ENCODE measurements around the gene VSX1.

The VSX1 gene

DNA sequence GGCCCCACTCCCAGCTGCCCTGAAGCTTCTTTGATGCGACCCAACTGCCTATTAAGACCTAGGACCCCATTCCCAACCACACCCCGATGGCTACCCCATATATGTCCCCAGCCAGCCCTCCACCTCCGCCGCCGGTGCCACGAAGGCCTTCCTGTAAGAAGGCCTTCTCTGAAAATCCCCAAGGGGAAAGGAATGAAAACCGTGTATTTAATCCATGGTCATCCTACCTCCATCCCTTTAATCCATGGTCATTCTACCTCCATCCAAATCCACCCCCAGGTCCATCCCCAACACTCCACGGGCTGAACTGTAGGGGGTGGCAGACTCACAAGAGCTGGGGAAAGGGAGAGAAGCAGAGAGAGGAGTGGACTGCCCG is 545 bp upstream of the VSX1 start:
- peaks cover 86% of the 10 kb centered on the region for H3K27me3 Mint-ChIP-seq (ENCODE audit: low read depth)
- H3K36me3 Mint-ChIP-seq (ENCODE audit: low read depth) = no peaks in the 10 kb centered on the region
- DNase-seq (ENCODE audit: low spot score) = no peak
- H3K4me3 Mint-ChIP-seq = no peak overlapping the region
- H3K9me3 Mint-ChIP-seq = no peaks in the 10 kb centered on the region
- H3K27ac Mint-ChIP-seq = no peak overlapping the region
- H3K4me1 Mint-ChIP-seq (ENCODE audit: low read depth) = peaks cover 5% of the 10 kb centered on the region

DNA sequence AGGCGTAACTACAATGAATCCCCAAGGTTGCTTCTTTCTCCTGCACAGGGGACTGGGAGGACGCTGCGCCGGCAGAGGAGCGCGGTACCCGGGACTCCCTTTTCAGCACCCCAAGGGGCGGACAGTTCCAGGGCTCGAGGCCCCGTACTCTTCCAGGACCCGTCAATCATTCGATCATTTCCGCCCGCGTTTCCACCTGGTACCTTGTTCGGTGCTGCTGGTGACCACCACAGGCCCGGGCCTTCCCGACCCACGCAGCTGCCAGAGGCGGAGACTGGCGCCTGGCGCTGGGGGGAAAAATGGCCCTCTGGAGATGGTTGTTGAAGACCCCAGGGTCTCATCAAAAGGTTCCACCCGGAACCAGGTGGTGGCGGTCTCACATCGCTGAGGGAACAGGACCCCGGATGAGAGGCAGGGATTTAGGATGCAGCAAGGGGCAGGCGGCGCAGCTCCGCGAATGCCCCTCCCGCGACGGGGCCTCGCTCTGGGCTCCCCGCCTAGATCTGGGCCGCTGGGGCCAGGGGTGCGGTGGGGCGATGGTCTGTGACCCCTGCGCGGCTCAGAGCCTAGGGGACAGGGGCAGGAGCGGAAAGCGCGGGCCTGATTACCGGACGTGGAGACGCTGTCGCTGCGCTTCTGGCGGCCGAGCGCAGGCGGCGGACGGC is 744 bp downstream of the VSX1 start:
- Mint-ChIP-seq H3K9me3 (no peaks in the 10 kb centered on the region), H3K4me1 (ENCODE audit: low read depth) (peaks cover 5% of the 10 kb centered on the region), H3K4me3 (no peak overlapping the region), H3K36me3 (ENCODE audit: low read depth) (no peaks in the 10 kb centered on the region), H3K27ac (no peak overlapping the region), H3K27me3 (ENCODE audit: low read depth) (peaks cover 84% of the 10 kb centered on the region)
- no peak for DNase-seq (ENCODE audit: low spot score)

DNA sequence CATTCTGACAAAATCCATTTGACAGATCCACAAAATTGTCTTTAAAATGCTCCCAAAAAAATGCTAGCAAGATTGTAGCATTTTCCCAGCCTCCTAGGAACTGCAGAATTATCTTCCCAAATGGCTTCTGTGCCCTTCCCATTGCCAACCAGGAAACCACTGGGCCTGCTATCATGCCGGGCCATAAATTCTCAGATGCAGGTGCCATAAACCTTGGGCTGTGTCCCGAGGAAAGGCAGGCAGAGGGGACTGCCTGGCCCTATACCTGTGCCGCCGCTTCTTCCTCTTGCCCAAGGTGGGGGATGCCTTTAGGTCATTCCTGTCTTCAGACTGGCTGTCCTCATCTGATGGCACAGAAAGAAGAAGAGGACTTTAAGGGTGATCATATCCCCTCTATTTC is 2.8 kb downstream of the VSX1 start:
- Mint-ChIP-seq H3K27me3 (ENCODE audit: low read depth) (peaks cover 84% of the 10 kb centered on the region), H3K4me3 (no peak overlapping the region), H3K27ac (no peak overlapping the region), H3K9me3 (no peaks in the 10 kb centered on the region), H3K4me1 (ENCODE audit: low read depth) (peaks cover 5% of the 10 kb centered on the region), H3K36me3 (ENCODE audit: low read depth) (no peaks in the 10 kb centered on the region)
- DNase-seq (ENCODE audit: low spot score) = no peak

DNA sequence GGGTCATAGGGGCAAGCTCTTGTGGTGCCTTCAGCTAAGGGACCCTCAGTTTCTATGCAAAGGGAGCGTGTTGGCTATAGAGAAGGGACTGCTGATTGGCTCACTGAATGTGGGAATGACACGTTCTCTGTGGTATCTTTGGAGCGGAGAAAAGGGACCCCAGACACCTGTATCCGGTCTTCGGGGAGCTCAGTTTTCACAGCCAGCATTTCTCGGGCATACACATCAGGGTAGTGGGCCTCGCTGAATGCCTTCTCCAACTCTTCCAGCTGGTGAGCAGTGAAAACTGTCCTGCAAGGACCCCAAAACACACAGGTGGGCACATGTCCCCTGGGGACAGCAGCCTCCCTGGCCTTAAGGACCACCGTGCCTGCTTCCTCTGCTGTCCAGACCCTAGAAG is 3.3 kb downstream of the VSX1 start:
- H3K36me3 Mint-ChIP-seq (ENCODE audit: low read depth) = no peaks in the 10 kb centered on the region
- no peak overlapping the region for H3K27ac Mint-ChIP-seq
- no peak overlapping the region for H3K4me3 Mint-ChIP-seq

DNA sequence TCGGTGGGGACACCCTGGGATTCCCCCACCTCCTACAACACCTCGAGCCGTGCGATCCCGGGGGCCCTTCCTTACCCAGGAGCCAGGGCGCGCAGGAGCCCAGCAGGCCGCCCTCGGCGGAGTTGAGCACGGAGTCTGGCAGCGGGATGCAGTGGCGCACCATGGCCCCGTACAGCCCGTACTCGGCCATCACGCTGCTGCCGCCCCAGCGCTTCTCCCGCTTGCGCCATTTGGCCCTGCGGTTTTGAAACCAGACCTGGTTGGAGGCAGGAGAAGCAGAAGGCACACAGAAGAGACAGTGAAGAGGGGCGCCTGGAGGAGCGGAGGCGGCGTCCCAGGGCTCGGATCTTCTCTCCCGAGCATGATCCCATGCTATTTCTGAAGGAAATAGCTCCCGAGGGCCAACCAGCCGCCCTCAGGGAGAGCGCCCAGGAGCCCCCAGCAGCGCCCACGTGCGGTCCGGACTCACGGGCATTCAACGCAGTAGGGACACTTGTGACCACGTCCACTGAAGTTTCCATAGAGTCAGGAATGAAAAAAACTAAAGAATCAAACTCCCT is 4.3 kb downstream of the VSX1 start:
- no peak overlapping the region for H3K4me3 Mint-ChIP-seq
- H3K27me3 Mint-ChIP-seq (ENCODE audit: low read depth) = peaks cover 81% of the 10 kb centered on the region
- no peak for DNase-seq (ENCODE audit: low spot score)
- H3K9me3 Mint-ChIP-seq = no peaks in the 10 kb centered on the region
- no peak overlapping the region for H3K27ac Mint-ChIP-seq
- no peaks in the 10 kb centered on the region for H3K36me3 Mint-ChIP-seq (ENCODE audit: low read depth)
- H3K4me1 Mint-ChIP-seq (ENCODE audit: low read depth) = no peaks in the 10 kb centered on the region

More for the DNA sequence above, 3.3 kb downstream of the VSX1 start:
- DNase-seq (ENCODE audit: low spot score) = no peak
- peaks cover 3% of the 10 kb centered on the region for H3K4me1 Mint-ChIP-seq (ENCODE audit: low read depth)
- H3K27me3 Mint-ChIP-seq (ENCODE audit: low read depth) = peaks cover 82% of the 10 kb centered on the region
- no peaks in the 10 kb centered on the region for H3K9me3 Mint-ChIP-seq

DNA sequence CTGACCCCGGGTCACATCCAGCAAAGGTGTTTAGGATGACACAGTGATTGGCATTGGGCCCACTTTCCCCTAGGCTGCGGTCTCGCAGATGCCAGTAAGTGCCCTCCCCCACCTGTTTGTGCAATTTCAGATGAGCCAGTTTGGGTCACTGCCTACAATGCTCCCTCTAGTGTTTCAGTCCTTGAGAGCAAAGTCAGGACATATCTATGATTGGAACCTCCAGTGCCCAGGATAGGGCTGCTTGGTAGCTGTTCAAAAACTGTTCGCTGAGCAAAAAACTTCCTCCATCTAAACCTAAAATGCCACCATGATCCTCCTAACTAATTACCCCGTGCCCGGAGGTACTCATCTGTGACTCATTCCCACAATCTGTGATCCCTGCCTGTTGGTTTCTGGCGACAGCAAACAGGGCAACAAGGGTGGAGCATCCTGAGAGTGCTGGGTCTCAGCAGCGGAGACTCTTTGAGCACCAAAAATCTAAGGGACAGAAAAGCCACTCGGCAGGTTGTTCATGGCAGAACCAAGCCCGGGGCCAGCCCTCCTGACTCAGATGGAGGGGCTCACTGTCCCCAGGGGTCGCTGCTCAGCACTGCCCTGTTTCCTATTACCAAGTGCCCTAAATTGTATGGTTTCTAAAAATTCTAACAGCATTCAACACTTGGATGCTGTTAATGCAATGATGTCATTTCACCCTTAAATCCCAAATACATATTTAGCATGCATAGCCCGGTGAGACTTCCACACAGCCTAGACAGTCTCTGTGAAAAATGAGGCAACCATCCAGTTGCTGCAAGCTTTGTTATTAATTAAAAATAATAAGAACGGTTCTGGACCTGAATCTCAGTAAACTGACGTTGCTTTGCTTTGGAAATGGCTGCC is 5.0 kb downstream of the VSX1 start:
- H3K27ac Mint-ChIP-seq = no peak overlapping the region
- no peak overlapping the region for H3K4me3 Mint-ChIP-seq
- no peak for DNase-seq (ENCODE audit: low spot score)
- peaks cover 82% of the 10 kb centered on the region for H3K27me3 Mint-ChIP-seq (ENCODE audit: low read depth)
- no peaks in the 10 kb centered on the region for H3K9me3 Mint-ChIP-seq
- H3K36me3 Mint-ChIP-seq (ENCODE audit: low read depth) = no peaks in the 10 kb centered on the region
- H3K4me1 Mint-ChIP-seq (ENCODE audit: low read depth) = no peaks in the 10 kb centered on the region

DNA sequence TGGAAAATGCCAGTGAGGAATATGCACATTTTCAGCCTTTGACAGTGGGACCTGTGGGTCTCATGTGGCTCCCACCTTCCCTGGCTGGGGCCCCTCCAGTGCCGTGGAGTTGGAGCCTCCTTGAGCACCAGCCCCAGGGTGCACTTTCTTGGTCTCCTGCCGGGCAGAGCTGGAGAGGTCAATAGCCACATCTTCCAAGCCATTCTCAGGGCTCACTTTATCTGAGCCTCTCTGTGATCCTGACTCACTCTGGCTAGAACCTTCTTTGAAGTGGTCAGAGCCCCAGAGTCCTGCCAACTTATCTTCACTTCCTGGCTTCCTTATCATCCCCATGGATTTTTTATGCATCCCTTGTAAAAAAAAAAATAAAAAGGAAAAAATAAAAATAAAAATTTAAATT is 5.7 kb downstream of the VSX1 start:
- H3K4me3 Mint-ChIP-seq = no peak overlapping the region
- no peaks in the 10 kb centered on the region for H3K4me1 Mint-ChIP-seq (ENCODE audit: low read depth)
- no peaks in the 10 kb centered on the region for H3K9me3 Mint-ChIP-seq
- no peak for DNase-seq (ENCODE audit: low spot score)
- H3K36me3 Mint-ChIP-seq (ENCODE audit: low read depth) = no peaks in the 10 kb centered on the region
- H3K27ac Mint-ChIP-seq = no peak overlapping the region
- peaks cover 88% of the 10 kb centered on the region for H3K27me3 Mint-ChIP-seq (ENCODE audit: low read depth)

DNA sequence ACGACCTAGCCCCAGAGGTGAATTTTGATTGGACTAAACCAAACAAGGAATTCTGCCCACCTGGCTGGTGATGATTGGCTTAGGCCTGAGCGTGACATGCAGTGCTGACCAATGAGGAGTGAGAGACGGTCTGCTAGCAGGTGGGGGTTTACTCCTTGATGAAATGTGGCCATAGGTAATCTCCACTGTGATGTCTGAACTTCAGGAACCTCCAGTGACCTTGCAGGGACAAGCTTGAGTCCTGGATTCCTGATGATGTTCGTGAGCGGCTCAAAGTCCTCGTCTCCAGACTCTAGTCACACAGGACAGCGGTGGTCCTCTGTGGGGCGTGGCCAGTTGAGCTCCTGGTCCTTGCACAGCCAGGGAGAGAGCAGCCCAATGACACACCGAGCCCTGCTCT is 8.4 kb downstream of the VSX1 start:
- no peaks in the 10 kb centered on the region for H3K9me3 Mint-ChIP-seq
- H3K4me1 Mint-ChIP-seq (ENCODE audit: low read depth) = no peaks in the 10 kb centered on the region
- no peak overlapping the region for H3K4me3 Mint-ChIP-seq
- H3K36me3 Mint-ChIP-seq (ENCODE audit: low read depth) = no peaks in the 10 kb centered on the region
- DNase-seq (ENCODE audit: low spot score) = no peak
- H3K27me3 Mint-ChIP-seq (ENCODE audit: low read depth) = peaks cover 86% of the 10 kb centered on the region
- H3K27ac Mint-ChIP-seq = no peak overlapping the region

DNA sequence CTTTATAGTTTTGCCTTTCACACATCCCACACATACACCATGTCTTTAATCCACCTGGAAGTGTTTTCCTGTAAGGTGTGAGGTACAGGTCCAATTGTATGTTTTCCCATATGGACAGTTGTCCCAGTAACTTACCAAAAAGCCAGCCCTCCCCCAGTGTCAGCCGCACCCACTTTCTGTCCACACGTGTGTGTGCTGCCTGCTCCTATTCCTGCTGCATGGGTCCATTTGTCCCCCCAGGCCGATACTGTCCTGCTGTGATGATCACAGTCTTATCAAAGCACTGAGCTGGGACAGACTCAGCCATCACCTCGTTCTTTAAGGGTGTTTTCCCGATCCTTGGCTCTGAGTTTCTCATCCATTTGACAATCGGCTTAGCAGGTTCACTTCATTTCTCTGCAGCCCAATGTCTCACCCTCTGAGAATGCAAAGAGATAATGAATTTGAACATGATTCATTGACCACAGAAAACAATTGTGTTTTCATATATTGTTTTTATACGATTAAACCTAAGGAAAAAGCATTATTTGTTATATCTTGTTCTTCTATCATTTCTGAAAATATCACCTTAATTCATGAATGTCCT is 9.6 kb downstream of the VSX1 start:
- no peaks in the 10 kb centered on the region for H3K36me3 Mint-ChIP-seq (ENCODE audit: low read depth)
- H3K9me3 Mint-ChIP-seq = no peaks in the 10 kb centered on the region
- H3K4me1 Mint-ChIP-seq (ENCODE audit: low read depth) = no peaks in the 10 kb centered on the region
- H3K4me3 Mint-ChIP-seq = no peak overlapping the region
- H3K27me3 Mint-ChIP-seq (ENCODE audit: low read depth) = peaks cover 79% of the 10 kb centered on the region
- DNase-seq (ENCODE audit: low spot score) = no peak
- H3K27ac Mint-ChIP-seq = no peak overlapping the region

DNA sequence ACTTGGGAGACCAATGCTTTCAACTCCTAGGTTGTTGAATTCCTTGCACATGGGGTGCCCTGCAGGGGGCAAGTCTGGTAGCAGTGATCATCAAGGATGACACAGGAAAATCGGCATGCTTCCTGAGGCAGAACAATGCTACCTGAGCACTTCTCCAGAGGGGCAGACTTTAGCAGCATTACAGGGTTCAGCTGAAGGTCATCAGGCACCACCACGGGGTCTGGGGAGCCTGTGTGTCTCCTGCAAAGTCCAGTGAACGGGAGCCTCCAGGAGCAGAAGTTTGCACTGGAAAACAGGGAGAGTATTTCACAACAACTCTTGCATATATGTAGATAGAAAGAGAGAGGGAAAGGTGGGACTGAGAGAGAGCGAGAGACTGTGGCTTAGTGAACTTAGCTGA is 10.2 kb downstream of the VSX1 start:
- Mint-ChIP-seq H3K27me3 (ENCODE audit: low read depth) (peaks cover 73% of the 10 kb centered on the region), H3K36me3 (ENCODE audit: low read depth) (no peaks in the 10 kb centered on the region), H3K4me1 (ENCODE audit: low read depth) (no peaks in the 10 kb centered on the region), H3K4me3 (no peak overlapping the region), H3K9me3 (no peaks in the 10 kb centered on the region), H3K27ac (no peak overlapping the region)
- DNase-seq (ENCODE audit: low spot score) = no peak

DNA sequence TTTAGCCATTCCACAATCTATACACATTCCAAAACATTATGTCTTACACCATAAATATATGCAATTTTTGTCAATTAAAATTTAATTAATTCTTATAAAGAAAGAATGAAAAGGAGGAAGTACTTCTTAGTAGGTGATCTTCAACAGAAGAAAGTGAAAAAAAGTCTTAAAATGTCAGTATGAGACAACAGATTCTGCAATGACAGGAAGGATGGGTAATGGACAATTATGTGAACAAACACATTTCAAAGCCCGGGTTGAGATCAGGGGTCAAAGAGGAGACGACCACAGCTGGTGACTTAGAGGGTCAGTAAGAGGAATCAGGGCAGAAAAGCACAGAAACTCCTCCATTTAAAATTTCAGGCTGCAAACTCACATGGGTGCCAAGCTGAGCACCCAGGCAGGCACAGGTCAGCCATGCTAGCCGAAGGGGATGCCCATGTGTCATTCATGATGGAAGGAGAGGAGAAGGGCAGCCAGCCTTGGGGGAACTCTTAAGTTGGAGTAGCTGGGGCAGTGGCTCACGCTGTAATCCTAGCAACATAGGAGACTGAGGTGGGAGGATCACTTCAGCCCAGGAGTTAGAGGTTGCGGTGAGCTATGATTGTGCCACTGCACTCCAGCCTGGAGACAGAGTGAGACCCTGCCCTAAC is 11.0 kb downstream of the VSX1 start:
- H3K9me3 Mint-ChIP-seq = no peaks in the 10 kb centered on the region
- DNase-seq (ENCODE audit: low spot score) = no peak
- H3K27ac Mint-ChIP-seq = no peak overlapping the region
- peaks cover 3% of the 10 kb centered on the region for H3K4me1 Mint-ChIP-seq (ENCODE audit: low read depth)
- no peak overlapping the region for H3K4me3 Mint-ChIP-seq
- peaks cover 68% of the 10 kb centered on the region for H3K27me3 Mint-ChIP-seq (ENCODE audit: low read depth)
- no peaks in the 10 kb centered on the region for H3K36me3 Mint-ChIP-seq (ENCODE audit: low read depth)

DNA sequence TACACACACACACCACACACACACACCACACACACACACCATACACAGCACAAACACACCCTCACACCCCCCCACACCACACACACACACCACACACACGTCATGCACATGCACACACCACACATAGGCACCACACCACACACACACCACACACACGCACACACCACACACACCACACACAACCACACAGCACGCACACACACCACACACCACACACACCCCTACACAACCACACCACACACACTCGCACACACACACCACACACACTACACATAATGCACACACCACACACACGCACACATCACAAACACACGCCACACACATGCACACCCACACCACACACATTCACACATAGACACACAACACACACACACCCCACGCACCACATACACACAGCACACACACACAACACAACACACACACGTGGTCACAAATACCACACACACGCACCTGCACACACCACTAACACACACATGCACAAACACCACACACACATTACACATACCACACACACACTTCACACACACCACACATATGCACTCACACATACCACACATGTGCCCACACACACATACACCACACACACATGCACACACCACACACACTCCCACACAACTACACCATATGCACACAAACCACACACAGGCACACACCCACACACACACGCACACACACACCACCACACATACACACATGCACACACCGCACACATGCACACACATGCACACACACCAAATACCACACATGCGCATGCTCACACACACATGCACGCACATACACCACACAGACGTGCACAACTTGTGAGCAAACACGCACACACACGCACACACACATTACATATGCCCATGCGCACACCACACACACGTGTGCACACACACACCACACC is 14.6 kb downstream of the VSX1 start:
- Mint-ChIP-seq H3K27me3 (ENCODE audit: low read depth) (peaks cover 59% of the 10 kb centered on the region), H3K27ac (no peak overlapping the region), H3K4me3 (no peak overlapping the region), H3K9me3 (no peaks in the 10 kb centered on the region), H3K4me1 (ENCODE audit: low read depth) (peaks cover 8% of the 10 kb centered on the region), H3K36me3 (ENCODE audit: low read depth) (no peaks in the 10 kb centered on the region)
- DNase-seq (ENCODE audit: low spot score) = no peak

DNA sequence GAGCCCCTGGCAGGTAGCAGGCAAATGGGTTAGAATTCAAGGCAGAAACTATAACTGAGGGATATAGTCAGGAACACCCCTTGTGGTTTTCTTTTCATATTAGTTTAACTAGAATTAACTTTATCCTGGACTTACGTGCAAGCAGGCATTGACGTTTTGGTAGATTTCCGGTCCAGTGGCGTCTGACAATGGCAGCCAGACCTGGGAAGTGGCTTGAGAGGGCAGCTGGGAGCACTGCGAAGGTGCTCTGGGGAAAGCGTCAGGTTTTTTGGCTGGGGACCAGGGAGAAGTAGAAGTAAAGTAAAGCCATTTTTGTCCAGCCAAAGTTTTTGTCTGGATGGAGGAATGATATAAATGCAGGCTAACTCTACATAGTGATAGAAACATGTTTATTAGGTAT is 15.6 kb downstream of the VSX1 start:
- Mint-ChIP-seq H3K27ac (no peak overlapping the region), H3K4me3 (no peak overlapping the region), H3K9me3 (no peaks in the 10 kb centered on the region), H3K27me3 (ENCODE audit: low read depth) (peaks cover 53% of the 10 kb centered on the region), H3K4me1 (ENCODE audit: low read depth) (peaks cover 8% of the 10 kb centered on the region), H3K36me3 (ENCODE audit: low read depth) (no peaks in the 10 kb centered on the region)
- DNase-seq (ENCODE audit: low spot score) = no peak

All from T-helper 2 cell treated with Interferon-gamma antibody and Interleukin-4, amounts not matched to agents 5 μg/mL and 100 μg/mL, for 36 hours (primary cell).